ENCODE results near the gene TOB2.
A peak's percentile ranks its signal among the peaks of the same experiment; 100 is the strongest.
"Not testable (repeated sequence)": the region's sequence is repeated elsewhere in the genome, so short reads cannot be mapped to it uniquely, and the experiment has no call there.

Gene TOB2

DNA sequence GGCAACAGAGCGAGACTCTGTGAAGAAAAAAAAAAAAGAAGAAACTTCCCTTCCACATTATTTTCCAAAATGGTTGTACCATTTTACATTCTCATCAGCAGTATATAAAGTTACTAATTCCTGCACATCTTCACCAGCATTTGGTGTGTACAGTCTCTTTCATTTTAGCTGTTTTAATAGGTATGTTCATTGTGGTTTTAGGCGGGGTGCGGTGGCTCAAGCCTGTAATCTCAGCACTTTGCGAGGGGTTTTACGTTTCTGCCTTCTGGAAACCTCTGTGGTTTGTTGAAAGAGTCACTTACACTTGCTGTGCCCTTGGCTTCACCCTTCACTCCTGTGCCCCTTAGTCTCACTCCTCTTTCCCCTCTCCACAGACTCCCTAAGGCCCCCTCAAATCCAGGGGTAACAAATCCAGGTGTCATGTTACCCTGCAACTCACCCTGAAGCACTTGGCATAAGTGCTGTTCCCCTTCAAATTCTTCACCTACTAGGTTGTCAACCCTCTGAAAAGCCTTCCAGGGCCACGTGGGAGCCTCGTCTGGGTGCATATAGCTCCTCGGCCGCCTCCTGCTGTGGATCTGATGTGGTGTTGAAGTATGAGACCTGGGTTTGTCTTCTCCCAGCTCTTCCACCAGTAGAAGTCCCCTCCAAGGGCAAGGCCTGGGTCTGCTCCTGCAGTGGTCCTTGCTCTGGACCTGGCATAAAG is 20.8 kb downstream of the TOB2 start:
- peak; percentile 58 for DNase-seq

DNA sequence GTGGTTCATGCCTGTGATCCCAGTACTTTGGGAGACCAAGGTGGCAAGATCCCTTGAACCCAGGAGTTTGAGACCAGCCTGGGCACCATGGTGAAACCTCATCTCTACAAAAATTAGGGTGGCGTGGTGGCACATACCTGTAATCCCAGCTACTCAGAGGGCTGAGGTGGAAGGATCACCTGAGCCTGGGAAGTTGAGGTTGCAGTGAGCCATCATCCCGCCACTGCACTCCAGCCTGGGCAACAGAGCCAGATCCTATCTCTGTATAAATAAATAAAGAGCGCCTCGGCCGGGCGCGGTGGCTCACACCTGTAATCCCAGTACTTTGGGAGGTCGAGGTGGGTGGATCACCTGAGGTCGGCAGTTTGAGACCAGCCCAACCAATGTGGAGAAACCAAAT is 27.9 kb downstream of the TOB2 start:
- DNase-seq: no peak

DNA sequence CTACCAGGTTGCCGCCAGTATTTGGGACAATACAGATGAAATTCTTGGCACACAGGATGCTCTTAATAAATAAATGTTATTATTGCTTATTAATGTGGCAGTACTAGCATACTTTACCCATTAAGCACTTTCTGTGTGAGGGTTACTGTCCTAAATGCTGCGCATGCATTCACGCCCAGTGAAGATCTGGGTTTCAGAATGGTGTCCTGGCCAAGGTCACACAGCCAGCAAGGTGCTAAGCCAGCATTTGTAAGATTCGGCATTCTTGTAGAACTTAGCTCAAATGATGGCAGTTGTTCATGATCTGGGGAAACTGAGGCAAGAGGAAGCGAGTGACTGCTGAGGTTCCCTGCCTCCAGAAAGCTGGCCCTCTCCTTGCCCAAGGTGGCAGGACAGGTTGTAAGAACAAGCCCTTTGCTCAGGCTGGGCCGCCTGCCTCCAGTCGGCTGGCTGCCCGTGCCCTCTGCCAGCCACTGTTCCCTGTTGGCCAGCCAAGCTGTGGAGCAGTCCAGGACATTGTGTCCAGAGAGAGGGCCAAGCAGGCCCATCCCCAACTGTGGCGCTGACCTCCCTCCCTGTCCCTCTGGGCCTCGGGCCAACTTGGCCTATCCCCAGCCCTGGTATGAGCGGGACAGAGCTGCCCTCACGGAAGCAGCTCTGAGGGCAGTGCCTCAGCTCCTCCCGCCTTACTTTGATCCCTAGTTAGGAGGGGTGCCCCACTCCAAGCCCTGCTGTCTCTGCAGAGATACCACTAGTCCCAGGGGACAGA is 28.8 kb downstream of the TOB2 start:
- DNase-seq: no peak

DNA sequence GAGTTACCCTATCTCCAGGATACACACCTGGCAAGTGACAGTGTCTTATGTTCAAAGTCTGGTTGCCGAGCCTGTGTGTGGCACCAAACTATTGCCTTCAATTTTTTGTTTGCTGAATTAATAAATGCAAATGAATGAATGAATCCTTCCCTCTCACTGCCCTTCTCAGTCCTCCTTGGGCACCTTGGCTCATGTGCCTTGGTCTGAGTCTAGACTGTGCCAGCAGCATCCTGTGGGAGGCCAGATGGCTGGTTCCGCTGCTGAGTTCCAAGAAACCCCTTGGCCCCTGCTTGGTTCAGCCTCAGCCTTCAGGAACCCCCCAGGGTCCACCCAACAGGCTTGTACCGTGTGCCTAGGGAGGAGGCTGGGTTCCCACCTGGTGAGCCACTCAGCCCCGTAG is 31.0 kb downstream of the TOB2 start:
- DNase-seq: no peak

- no peak for DNase-seq
Measured at GRCh38 chr22:41411021-41411851, 35.4 kb downstream of the TOB2 start.

DNA sequence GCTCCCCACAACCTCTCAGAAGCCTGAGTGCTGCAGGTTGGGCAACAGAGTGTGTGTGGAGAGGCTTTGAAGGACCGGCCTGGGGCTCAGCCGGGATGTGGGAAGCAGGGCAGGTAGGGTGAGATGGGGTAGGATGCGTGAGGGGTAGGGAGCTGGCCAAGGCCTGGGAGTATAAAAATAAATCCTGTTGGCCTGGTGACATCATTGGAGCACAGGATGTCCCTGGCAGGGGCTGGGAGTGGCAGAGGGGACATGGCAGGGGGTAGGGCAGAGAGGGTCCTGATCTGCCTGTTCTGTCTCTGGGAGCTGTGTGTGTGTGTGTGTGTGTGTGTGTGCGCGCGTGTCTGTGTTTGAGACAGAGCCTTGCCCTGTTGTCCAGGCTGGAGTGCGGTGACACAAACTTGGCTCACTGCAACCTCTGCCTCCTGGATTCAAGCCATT is 36.3 kb downstream of the TOB2 start:
- DNase-seq: no peak

- no peak for DNase-seq
Measured at GRCh38 chr22:41408665-41409064, 37.9 kb downstream of the TOB2 start.

DNA sequence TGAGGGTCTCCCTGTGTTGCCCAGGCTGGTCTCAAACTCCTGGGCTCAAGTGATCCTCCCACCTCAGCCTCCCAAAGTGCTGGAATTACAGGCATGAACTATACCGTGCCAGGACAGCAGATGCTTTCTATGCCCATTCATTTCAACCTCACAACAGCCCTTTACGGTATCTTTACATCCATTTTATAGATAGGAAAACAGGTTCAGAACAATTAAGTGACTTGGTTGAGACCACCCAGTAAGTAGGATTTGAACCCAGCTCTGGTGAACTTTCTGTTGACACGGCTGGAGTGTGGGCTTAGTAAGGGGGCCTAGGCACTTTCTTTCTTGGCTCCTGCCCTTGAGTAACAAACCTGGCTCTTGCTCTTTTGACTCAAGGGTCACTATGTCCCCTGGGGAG is 39.2 kb downstream of the TOB2 start:
- DNase-seq: no peak

DNA sequence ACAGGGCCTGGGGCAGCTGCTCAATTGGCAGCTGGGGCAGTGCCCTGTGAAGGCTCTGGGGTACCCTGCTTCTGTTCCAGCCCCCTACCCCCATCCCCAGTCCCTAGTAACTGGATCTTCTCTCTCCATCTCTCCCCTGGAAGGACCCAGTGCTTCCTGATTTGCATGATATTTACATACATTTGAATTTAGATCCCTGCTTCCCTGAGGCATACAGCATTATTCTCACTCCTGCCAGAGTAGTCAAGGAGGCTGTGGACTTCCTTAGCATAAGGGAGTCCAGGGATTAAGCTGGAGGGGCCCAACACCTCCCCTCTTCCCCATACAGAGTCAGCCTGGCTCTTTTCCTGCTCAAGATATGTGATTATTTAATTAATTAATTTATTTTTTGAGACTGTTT is 40.2 kb downstream of the TOB2 start:
- no peak for DNase-seq

- no peak for DNase-seq
Measured at GRCh38 chr22:41405588-41405987, 41.0 kb downstream of the TOB2 start.

GRCh38 chr22:41403532-41404318 is 42.9 kb downstream of the TOB2 start:
- peak; percentile 94 for DNase-seq

- not testable (repeated sequence) for DNase-seq
Measured at GRCh38 chr22:41402851-41403250, 43.8 kb downstream of the TOB2 start.

GRCh38 chr22:41401781-41402648 is 44.6 kb downstream of the TOB2 start:
- DNase-seq: no peak

DNA sequence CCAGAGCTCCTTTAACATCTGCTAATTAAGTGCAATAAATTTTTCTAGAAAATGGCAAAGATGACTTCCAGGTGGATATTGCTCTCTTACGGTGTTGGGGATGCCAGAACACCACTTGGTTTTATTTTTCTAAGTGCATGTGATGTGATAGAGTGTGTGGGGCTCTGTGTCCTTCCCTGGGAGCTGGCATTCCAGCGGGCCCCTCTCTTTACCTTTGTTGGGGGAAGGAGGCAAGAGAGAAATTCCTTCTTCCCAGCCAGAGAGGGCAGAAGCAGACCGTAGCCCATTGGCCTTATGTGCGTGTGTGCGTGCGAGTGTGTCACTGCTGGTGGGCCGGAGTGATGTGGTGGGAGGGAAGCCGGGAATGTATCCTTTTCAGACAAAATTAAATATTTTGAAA is 47.7 kb downstream of the TOB2 start:
- DNase-seq: no peak

- DNase-seq: no peak
Measured at GRCh38 chr22:41397143-41397811, 49.3 kb downstream of the TOB2 start.

- DNase-seq: no peak
Measured at GRCh38 chr22:41395531-41396240, 50.9 kb downstream of the TOB2 start.

DNA sequence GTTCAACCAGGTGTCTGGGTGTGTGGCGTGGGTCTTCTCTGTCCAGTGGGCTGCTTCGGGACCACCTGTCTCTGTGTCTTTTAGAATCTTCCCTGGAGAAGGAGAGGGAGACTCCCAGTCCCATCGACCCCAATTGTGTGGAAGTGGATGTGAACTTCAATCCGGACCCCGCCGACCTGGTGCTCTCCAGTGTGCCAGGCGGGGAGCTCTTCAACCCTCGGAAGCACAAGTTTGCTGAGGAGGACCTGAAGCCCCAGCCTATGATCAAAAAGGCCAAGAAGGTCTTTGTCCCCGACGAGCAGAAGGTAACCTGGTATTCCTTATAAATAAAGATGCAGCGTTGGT is 52.6 kb downstream of the TOB2 start:
- DNase-seq: no peak

DNA sequence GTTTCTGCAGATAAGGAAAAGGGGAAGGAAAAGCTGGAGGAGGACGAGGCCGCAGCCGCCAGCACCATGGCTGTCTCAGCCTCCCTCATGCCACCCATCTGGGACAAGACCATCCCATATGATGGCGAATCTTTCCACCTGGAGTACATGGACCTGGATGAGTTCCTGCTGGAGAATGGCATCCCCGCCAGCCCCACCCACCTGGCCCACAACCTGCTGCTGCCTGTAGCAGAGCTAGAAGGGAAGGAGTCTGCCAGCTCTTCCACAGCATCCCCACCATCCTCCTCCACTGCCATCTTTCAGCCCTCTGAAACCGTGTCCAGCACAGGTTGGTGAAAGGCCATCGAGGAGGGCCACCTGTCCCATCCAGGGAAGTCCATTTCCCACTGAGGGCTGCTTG is 59.3 kb downstream of the TOB2 start:
- no peak for DNase-seq

DNA sequence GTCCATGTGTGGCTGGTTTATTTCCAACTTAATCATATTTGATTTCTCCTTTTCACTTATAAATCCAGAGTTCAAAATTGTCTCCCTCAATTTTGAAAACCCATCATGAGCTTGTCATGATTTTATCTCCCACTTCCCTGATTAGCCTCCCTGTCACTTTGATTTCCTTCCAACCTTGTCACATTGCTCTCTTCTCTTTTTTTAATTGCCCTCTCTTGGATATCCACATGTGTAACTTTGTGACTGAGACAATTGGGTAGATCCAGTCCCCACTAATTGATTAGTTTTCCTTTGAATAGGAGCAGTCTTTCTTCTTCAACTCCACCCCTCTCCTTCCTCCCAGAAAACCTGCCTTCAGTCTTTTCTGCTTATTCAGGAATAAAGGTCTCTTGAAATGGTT is 62.5 kb downstream of the TOB2 start:
- no peak for DNase-seq
